Activated T-cell treated with anti-CD3 and anti-CD28 coated beads, Interleukin-2, amount 50 U/mL, for 48 hours (primary cell): ENCODE data around the gene C1orf185.
"Not testable (repeated sequence)": the region's sequence is repeated elsewhere in the genome, so short reads cannot be mapped to it uniquely, and the experiment has no call there.

Experiments
- DNase-seq, 2 experiments: peaks; one replicate each; pipeline ENCODE4 v3.0.0-alpha.2; 2020

C1orf185 gene

DNA sequence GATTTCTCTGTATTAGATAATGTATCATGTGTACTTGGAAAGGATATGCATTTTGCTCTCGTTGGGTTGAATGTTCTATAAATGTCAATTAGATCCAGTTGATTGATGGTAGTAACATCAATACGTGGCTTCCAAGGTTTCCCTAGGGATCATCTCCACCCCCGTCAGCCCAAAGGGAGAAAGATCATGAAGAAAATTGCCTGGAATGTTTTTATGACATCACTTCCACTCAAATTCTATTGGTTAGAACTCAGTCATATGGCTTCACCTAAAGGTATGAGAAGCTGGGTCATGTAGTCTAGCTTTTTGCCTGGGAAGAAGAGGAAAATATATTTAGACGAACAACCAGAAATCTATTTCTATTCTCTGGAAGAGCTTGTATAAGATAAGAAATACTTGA is at the start of gene C1orf185:
C1orf185 (plus strand) TSS at position 253 of the 400 bp plus-strand sequence; CDS start at position 259, 6 bp downstream.
- DNase-seq, result no peak

DNA sequence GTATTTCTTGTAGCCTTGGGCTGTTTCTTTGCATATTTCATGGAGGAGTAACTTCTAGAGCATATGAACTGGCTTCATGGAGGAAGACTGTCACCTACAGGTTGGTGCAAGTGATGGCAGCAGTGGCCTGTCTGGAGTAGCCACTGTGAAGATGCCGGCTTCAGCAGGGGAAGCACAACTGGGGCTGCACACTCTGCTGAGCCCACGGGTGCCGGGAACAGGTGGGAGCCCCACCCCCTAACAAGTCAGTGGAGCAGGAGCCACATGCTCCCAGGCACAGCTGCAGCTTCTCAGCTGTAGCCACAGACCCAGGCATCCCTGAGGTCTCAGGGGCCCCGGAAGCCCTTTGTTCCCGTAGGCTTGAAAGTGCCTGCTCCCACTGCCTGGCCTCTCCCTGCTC is 43.2 kb upstream of the C1orf185 start:
- DNase-seq, result no peak

DNA sequence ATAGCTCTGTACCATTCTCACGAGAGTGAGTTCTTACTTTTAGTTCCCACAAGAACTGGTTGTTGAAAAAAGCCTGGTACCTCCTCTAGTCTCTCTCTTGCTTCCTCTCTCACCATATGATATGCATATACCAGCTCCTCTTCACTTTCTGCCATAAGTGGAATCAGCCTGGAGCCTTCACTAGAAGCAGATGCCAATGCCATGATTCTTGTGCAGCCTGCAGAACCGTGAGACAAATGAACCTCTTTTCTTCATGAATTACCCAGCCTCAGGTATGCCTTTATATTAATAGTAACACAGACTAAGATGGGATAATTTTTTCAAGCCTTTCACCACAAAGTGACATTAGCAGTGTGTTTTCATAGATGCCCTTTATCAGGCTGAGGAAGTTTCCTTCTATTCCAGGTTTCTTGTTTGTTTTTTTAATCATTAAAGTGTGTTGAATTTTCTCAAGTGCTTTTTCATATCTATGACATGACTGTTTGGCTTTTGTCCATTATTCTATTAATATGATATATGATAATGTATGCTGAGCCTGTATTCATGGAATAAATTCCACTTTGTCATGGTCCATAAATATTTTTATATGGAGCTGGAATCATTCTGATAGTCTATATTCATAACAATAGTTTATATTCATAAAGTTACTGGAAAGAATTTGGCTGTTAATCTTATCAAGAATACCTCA is 40.7 kb upstream of the C1orf185 start:
- DNase-seq, result no peak

GRCh38 chr1:51063121-51063520 is 38.9 kb upstream of the C1orf185 start:
- DNase-seq, result no peak

- DNase-seq, result no peak
These were observed 32.0 kb upstream of the C1orf185 start for GRCh38 chr1:51070011-51070410.

GRCh38 chr1:51070640-51071039 is 31.4 kb upstream of the C1orf185 start:
- DNase-seq, result no peak

GRCh38 chr1:51071291-51072042 is 30.6 kb upstream of the C1orf185 start:
- DNase-seq, result no peak

GRCh38 chr1:51072043-51072439 is 30.0 kb upstream of the C1orf185 start:
- no peak for DNase-seq

DNA sequence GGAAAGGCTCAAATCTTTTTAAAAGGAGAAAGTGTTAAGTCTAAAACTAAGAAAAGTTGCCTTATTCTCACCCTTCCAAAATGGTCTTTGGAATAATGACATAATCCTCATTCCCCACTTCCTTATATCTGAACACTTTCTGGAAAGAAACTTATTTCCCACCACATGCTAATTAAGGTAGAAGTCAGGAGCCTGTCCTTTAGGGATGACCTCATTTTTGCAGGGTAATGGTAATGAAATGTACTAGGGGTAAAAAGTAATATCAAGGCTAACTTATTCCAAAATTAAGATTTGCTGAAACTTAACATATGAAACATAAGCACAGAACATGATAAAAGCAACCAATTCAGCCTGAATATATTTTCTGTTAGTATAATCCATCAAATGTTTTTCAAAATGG is 29.4 kb upstream of the C1orf185 start:
- no peak for DNase-seq

- no peak for DNase-seq
These were observed 28.6 kb upstream of the C1orf185 start for GRCh38 chr1:51073456-51073855.

DNA sequence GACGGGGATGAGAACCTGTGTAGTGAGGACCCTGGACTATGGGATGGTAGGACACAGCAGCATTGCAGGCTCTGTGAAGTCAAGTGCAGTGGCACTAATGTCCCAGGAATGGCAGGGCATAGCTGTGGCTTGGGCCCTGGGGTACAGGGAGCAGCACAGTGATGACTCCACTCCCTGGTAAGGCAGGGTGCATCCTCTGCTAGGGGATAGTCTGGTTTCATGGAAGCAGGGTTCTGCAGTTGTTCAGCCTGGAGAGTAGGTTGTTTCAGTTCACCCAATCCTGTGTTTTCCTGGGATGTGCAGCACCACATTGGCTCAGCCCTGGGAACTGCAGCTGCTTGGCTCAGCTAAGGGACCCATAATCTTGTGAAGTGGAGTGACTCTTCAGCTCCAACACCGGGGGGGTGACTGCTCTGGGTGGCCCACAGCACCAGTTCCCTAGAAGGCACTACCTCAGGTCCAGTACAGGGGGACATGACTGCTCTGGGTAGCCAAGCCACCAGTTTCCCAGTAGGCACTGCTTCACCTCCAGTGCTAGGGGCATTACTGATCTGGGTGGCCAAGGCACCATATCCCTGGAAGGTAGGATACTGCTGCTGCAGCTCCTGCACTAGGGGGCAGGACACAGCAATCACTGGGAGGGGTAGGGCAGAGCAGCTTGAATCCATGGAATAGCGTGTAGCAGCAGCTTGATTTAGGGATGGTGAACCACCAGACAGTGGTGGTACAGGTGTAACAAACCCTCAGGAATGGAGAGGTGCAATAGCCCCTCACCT is 15.3 kb upstream of the C1orf185 start:
- no peak for DNase-seq

- no peak for DNase-seq
These were observed 13.6 kb upstream of the C1orf185 start for GRCh38 chr1:51088474-51088873.

- DNase-seq, result no peak
These were observed 8.4 kb upstream of the C1orf185 start for GRCh38 chr1:51093581-51093980.

DNA sequence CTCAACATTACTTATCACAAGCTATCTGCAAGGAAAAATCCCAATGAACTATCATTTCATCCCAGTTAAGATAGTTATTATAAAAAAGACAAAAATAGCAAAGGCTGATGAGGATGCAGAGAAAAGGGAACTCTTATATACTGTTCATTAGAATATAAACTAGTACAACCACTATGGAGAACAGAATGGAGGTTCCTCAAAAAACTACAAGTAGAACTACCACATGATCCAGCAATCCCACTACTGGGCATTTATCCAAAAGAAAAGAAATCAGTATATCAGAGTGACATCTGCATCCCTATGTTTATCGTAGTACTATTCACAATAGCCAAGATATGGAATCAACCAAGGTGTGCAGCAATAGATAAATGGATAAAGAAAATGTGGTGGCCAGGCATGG is 4.9 kb upstream of the C1orf185 start:
- DNase-seq, result no peak

DNA sequence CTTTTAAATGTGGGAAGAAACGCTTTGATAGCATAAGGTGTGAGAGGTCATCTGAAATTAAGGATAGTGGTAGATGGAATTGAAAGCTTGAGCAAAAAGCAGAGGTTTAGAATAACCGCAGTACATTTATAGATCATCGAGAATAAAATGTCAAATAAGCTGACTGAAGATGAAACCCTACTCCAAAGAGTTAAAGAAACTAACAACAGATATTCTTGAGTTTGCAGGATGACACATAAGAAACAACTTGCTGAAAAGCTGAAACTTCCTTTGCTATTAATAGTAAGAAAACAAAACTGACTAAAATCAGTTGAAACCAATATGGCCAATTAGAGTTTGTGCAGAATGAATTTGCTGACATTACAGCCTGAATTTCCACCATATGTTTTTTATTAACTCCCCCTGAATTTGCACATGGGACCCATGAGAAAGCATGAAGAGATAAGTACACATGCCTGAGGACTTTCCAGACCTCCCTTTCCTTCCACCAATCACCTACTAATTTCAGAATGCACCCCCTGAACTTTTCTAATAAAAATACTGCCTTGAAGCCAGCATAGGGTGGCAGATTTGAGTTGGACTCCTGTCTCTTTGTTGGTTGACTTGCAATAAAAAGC is 1.7 kb upstream of the C1orf185 start:
- DNase-seq, result no peak

- no peak for DNase-seq
These were observed 12.1 kb downstream of the C1orf185 start for GRCh38 chr1:51114137-51114536.

GRCh38 chr1:51115714-51116404 is 13.8 kb downstream of the C1orf185 start:
- no peak for DNase-seq

DNA sequence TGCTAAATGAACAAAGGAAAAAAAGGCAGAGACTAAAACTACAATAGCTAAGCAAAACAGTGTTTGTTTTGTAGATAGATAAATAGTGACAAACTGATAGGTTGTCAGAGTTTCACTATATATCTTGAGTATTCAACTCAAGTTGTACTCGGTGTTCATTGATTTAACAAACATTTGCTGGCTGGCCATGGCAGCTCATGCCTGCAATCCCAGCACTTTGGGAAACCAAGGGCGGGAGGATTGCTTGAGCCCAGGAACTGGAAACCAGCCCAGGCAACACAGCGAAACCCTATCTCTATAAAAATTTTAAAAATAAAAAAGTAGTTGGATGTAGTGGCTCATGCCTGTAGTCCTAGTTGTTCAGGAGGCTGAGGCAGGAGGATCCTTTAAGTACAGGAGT is 17.3 kb downstream of the C1orf185 start:
- DNase-seq, result no peak

DNA sequence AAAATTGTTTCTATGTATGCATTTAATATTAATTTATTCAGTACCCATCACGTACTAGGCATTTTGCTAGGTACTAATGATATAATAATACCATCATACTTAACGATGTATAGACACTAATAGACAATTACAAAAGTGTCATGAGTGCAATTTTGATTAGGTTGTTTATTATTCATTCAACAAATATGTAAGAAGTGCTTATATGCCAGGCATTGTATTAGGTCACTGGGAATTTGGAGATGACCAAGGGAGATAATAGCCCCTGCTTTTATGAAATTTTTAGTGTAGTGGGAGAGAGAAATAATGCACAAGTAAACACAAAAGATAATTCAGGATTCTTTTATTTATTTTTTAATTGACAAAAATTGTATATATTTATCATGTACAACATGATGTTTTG is 18.6 kb downstream of the C1orf185 start:
- DNase-seq, result no peak

GRCh38 chr1:51127152-51127551 is 25.1 kb downstream of the C1orf185 start:
- not testable (repeated sequence) for DNase-seq

GRCh38 chr1:51131185-51131584 is 29.2 kb downstream of the C1orf185 start:
- DNase-seq, result no peak

GRCh38 chr1:51133045-51133444 is 31.0 kb downstream of the C1orf185 start:
- DNase-seq, result no peak

DNA sequence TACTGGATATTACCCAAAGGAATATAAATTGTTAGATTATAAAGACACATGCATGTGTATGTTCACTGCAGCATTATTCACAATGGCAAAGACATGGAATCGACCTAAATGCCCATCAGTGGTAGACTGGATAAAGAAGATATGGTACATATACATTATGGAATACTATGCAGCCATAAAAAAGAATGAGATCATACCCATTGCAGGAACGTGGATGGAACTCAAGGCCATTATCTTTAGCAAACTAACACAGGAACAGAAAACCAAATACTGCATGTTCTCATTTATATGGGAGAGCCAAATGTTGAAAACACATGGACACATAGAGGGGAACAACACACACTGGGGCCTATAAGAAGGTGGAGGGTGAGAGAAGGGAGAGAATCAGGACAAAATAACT is 35.7 kb downstream of the C1orf185 start:
- not testable (repeated sequence) for DNase-seq
